Activated gamma-delta T cell treated with anti-CD3 and anti-CD28 coated beads, Interleukin-2, amount 50 U/mL, for 16 hours (primary cell): ENCODE measurements around the gene CORIN.
"Not testable (repeated sequence)": the region's sequence is repeated elsewhere in the genome, so short reads cannot be mapped to it uniquely, and the experiment has no call there.

Experiments used
- DNase-seq: peaks from one replicate; pipeline ENCODE4 v3.0.0-alpha.2; 2020; ENCODE audit warnings: low read depth

The CORIN gene

GRCh38 chr4:47566969-47567368 is 270.9 kb downstream of the CORIN start:
- no peak for DNase-seq

GRCh38 chr4:47566566-47566965 is 271.3 kb downstream of the CORIN start:
- DNase-seq = no peak

GRCh38 chr4:47562297-47562696 is 275.6 kb downstream of the CORIN start:
- DNase-seq = no peak

- no peak for DNase-seq
Measured at GRCh38 chr4:47561331-47561730, 276.5 kb downstream of the CORIN start.

- DNase-seq = no peak
Measured at GRCh38 chr4:47560682-47561081, 277.2 kb downstream of the CORIN start.

GRCh38 chr4:47557255-47557654 is 280.6 kb downstream of the CORIN start:
- no peak for DNase-seq

- not testable (repeated sequence) for DNase-seq
Measured at GRCh38 chr4:47555920-47556319, 281.9 kb downstream of the CORIN start.

- no peak for DNase-seq
Measured at GRCh38 chr4:47553329-47554125, 284.3 kb downstream of the CORIN start.

GRCh38 chr4:47551682-47552081 is 286.2 kb downstream of the CORIN start:
- DNase-seq = no peak

- no peak for DNase-seq
Measured at GRCh38 chr4:47550899-47551548, 286.8 kb downstream of the CORIN start.

- not testable (repeated sequence) for DNase-seq
Measured at GRCh38 chr4:47550357-47550756, 287.5 kb downstream of the CORIN start.
